ENCODE measurements around the gene TBCD.
"Not testable (repeated sequence)": the region's sequence is repeated elsewhere in the genome, so short reads cannot be mapped to it uniquely, and the experiment has no call there.

Gene TBCD

GRCh38 chr17:82734987-82735866, 16.6 kb upstream of the TBCD start, which contains the start of gene FN3K:
TSS of gene FN3K (plus strand) at chr17:82735615. CDS start at chr17:82735637, 22 bp downstream.
- H3K27ac ChIP-seq = peak within 1 kb of the TSS; percentile 59
- TF ChIP-seq CTCF (conservative IDR thresholded peaks at IDR 0.05) (no peak), ZFX (IDR thresholded peaks at IDR 0.05) (peak; percentile 79; the same call in 1 of the 2 replicates)

GRCh38 chr17:82736511-82737185, 15.2 kb upstream of the TBCD start:
- H3K27ac ChIP-seq = no peak overlapping the region
- no peak for TF ChIP-seq ZFX (IDR thresholded peaks at IDR 0.05)
- TF ChIP-seq CTCF (conservative IDR thresholded peaks at IDR 0.05) = no peak

GRCh38 chr17:82737967-82738877, 13.6 kb upstream of the TBCD start:
- H3K27ac ChIP-seq = no peak overlapping the region
- TF ChIP-seq CTCF (conservative IDR thresholded peaks at IDR 0.05) = no peak

- no peak for TF ChIP-seq CTCF (conservative IDR thresholded peaks at IDR 0.05)
- TF ChIP-seq ZFX (IDR thresholded peaks at IDR 0.05) = no peak
- H3K27ac ChIP-seq = no peak overlapping the region
These were observed 10.7 kb upstream of the TBCD start for GRCh38 chr17:82740906-82741759.

GRCh38 chr17:82743344-82744219, 8.3 kb upstream of the TBCD start:
- H3K27ac ChIP-seq = no peak overlapping the region
- TF ChIP-seq CTCF (conservative IDR thresholded peaks at IDR 0.05) (no peak), ZFX (IDR thresholded peaks at IDR 0.05) (no peak)

GRCh38 chr17:82744736-82745135, 7.1 kb upstream of the TBCD start:
- not testable (repeated sequence) for H3K27ac ChIP-seq

Data from C4-2B (cell line).